ENCODE measurements around the gene BRINP3.

The BRINP3 gene

GRCh38 chr1:190193508-190194115 lies 284.1 kb downstream of the BRINP3 start:
- in situ Hi-C loops (cut with MboI; ENCODE audit: low sequenced_read_pairs): no loop called here

GRCh38 chr1:190192627-190193026 lies 285.0 kb downstream of the BRINP3 start:
- in situ Hi-C loops (cut with MboI; ENCODE audit: low sequenced_read_pairs): no loop called here

GRCh38 chr1:190183588-190183987 lies 294.1 kb downstream of the BRINP3 start:
- in situ Hi-C loops (cut with MboI; ENCODE audit: low sequenced_read_pairs): no loop called here

- in situ Hi-C loops (cut with MboI; ENCODE audit: low sequenced_read_pairs): no loop called here
Measured at GRCh38 chr1:190179817-190180216, 297.8 kb downstream of the BRINP3 start.

- in situ Hi-C loops (cut with MboI; ENCODE audit: low sequenced_read_pairs): no loop called here
Measured at GRCh38 chr1:190178827-190179226, 298.8 kb downstream of the BRINP3 start.

- in situ Hi-C loops (cut with MboI; ENCODE audit: low sequenced_read_pairs): no loop called here
Measured at GRCh38 chr1:190177555-190177954, 300.1 kb downstream of the BRINP3 start.

- in situ Hi-C loops (cut with MboI; ENCODE audit: low sequenced_read_pairs): no loop called here
Measured at GRCh38 chr1:190176776-190177175, 300.9 kb downstream of the BRINP3 start.

GRCh38 chr1:190175320-190175719 lies 302.3 kb downstream of the BRINP3 start:
- in situ Hi-C loops (cut with MboI; ENCODE audit: low sequenced_read_pairs): no loop called here

GRCh38 chr1:190172651-190173430 lies 304.8 kb downstream of the BRINP3 start:
- in situ Hi-C loops (cut with MboI; ENCODE audit: low sequenced_read_pairs): no loop called here

- in situ Hi-C loops (cut with MboI; ENCODE audit: low sequenced_read_pairs): no loop called here
Measured at GRCh38 chr1:190170321-190170720, 307.3 kb downstream of the BRINP3 start.

- in situ Hi-C loops (cut with MboI; ENCODE audit: low sequenced_read_pairs): no loop called here
Measured at GRCh38 chr1:190169311-190170067, 308.2 kb downstream of the BRINP3 start.

GRCh38 chr1:190168893-190169280 lies 308.8 kb downstream of the BRINP3 start:
- in situ Hi-C loops (cut with MboI; ENCODE audit: low sequenced_read_pairs): no loop called here

- in situ Hi-C loops (cut with MboI; ENCODE audit: low sequenced_read_pairs): no loop called here
Measured at GRCh38 chr1:190168116-190168892, 309.4 kb downstream of the BRINP3 start.

- in situ Hi-C loops (cut with MboI; ENCODE audit: low sequenced_read_pairs): no loop called here
Measured at GRCh38 chr1:190159146-190159545, 318.5 kb downstream of the BRINP3 start.

GRCh38 chr1:190154744-190155143 lies 322.9 kb downstream of the BRINP3 start:
- in situ Hi-C loops (cut with MboI; ENCODE audit: low sequenced_read_pairs): no loop called here

GRCh38 chr1:190147616-190148015 lies 330.0 kb downstream of the BRINP3 start:
- in situ Hi-C loops (cut with MboI; ENCODE audit: low sequenced_read_pairs): no loop called here

GRCh38 chr1:190144650-190145049 lies 333.0 kb downstream of the BRINP3 start:
- in situ Hi-C loops (cut with MboI; ENCODE audit: low sequenced_read_pairs): no loop called here

- in situ Hi-C loops (cut with MboI; ENCODE audit: low sequenced_read_pairs): no loop called here
Measured at GRCh38 chr1:190140644-190141043, 337.0 kb downstream of the BRINP3 start.

- in situ Hi-C loops (cut with MboI; ENCODE audit: low sequenced_read_pairs): no loop called here
Measured at GRCh38 chr1:190138702-190139101, 339.0 kb downstream of the BRINP3 start.

GRCh38 chr1:190138266-190138665 lies 339.4 kb downstream of the BRINP3 start:
- in situ Hi-C loops (cut with MboI; ENCODE audit: low sequenced_read_pairs): no loop called here

GRCh38 chr1:190129366-190129765 lies 348.3 kb downstream of the BRINP3 start:
- in situ Hi-C loops (cut with MboI; ENCODE audit: low sequenced_read_pairs): no loop called here

Data from HL-60/S4 treated with retinoic acid at 250 ng/mL for 4 days and 3 days (cell line).